Measurements from ENCODE around the gene PTPN2. TPM values are rescaled to one million over a fixed set of nuclear protein-coding genes. Genes with fewer than 3 reads are reported as not detected.
"Not testable (repeated sequence)": the region's sequence is repeated elsewhere in the genome, so short reads cannot be mapped to it uniquely, and the experiment has no call there.

PTPN2 gene
- total and polyA plus RNA-seq, 2 donors (not counting 1 experiment from before 2014, with no cell fraction given), result 41.2 to 75.5 TPM

- POLR2A ChIA-PET; ATAC-seq (ENCODE audit: low read depth): not testable (repeated sequence)
- CTCF ChIA-PET, result interaction anchor here (0.7 to 1.9 kb wide), 2 partner anchors 19 to 98 kb away, joined by 3 to 6 read pairs; no protein-coding TSS in a partner anchor
Observed at GRCh38 chr18:12874992-12875391, 9.0 kb downstream of the PTPN2 start.

DNA sequence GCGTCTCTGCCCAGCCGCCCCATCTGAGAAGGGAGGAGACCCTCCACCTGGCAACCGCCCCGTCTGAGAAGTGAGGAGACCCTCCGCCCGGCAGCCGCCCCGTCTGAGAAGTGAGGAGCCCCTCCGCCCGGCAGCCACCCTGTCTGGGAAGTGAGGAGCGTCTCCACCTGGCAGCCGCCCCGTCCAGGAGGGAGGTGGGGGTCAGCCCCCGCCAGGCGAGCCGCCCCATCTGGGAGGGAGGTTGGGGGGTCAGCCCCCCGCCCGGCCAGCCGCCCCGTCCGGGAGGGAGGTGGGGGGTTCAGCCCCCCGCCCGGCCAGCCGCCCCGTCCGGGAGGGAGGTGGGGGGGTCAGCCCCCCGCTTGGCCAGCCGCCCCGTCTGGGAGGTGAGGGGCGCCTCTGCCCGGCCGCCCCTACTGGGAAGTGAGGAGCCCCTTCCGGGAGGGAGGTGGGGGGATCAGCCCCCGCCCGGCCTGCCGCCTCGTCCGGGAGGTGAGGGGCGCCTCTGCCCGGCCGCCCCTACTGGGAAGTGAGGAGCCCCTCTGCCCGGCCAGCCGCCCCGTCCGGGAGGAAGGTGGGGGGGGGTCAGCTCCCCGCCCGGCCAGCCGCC is 10.0 kb downstream of the PTPN2 start:
- H3K27me3 ChIP-seq (replicated peaks in 1 of 4; ENCODE audit: control extremely low read depth in 1 of 4, control insufficient read depth in 3 of 4, insufficient read depth in 4 of 4, low read length in 3 of 4); H3K27ac ChIP-seq (ENCODE audit: low read length in 2 of 2); CTCF ChIA-PET; POLR2A ChIA-PET; intact Hi-C loops (cut with micrococcal nuclease); H2AFZ ChIP-seq (ENCODE audit: insufficient read depth, low read depth, low read length, poor library complexity, severe bottlenecking); H3K27me3 Mint-ChIP-seq; H3K36me3 ChIP-seq (replicated peaks in 1 of 2; ENCODE audit: control extremely low read depth in 1 of 2, control insufficient read depth in 1 of 2, extremely low read depth in 1 of 2, insufficient read depth in 2 of 2, low read length in 1 of 2); H3K4me3 Mint-ChIP-seq; H3K9me3 ChIP-seq (ENCODE audit: control extremely low read depth in 1 of 3, control insufficient read depth in 2 of 3, insufficient read depth in 1 of 3, low read length in 2 of 3); ATAC-seq (ENCODE audit: low read depth); DNase-seq; H3K9ac ChIP-seq (ENCODE audit: low read length); H3K27ac Mint-ChIP-seq; H3K9me3 Mint-ChIP-seq (ENCODE audit: insufficient read depth); H3K4me2 ChIP-seq (replicated peaks; ENCODE audit: low read depth, low read length, poor library complexity, severe bottlenecking); H3K4me3 ChIP-seq (ENCODE audit: control extremely low read depth in 1 of 5, extremely low read depth in 1 of 5, insufficient read depth in 1 of 5, low read depth in 2 of 5, low read length in 4 of 5): not testable (repeated sequence)
- WGBS (ENCODE audit: insufficient coverage), result 97% methylated on average over 8 of the region's 48 CpGs
- Histone ChIP-seq H4K20me1 (ENCODE audit: control insufficient read depth, insufficient read depth, low read length, poor library complexity, severe bottlenecking) (peaks cover 69% of the 10 kb centered on the region), H3K4me1 (ENCODE audit: control insufficient read depth in 2 of 2, insufficient read depth in 2 of 2, low read length in 2 of 2) (peaks cover 27 to 36% of the 10 kb centered on the region in 2 donors), H3K79me2 (ENCODE audit: control insufficient read depth, insufficient read depth, low read length) (peaks cover 78% of the 10 kb centered on the region)
- H3K4me1 Mint-ChIP-seq, result peaks cover 44% of the 10 kb centered on the region

More at GRCh38 chr18:12874992-12875391, 9.0 kb downstream of the PTPN2 start:
- H3K27ac Mint-ChIP-seq; H3K4me2 ChIP-seq (replicated peaks; ENCODE audit: low read depth, low read length, poor library complexity, severe bottlenecking); H3K27me3 ChIP-seq (replicated peaks in 1 of 4; ENCODE audit: control extremely low read depth in 1 of 4, control insufficient read depth in 3 of 4, insufficient read depth in 4 of 4, low read length in 3 of 4); H3K9ac ChIP-seq (ENCODE audit: low read length); intact Hi-C loops (cut with micrococcal nuclease); DNase-seq; H2AFZ ChIP-seq (ENCODE audit: insufficient read depth, low read depth, low read length, poor library complexity, severe bottlenecking); H3K9me3 ChIP-seq (ENCODE audit: control extremely low read depth in 1 of 3, control insufficient read depth in 2 of 3, insufficient read depth in 1 of 3, low read length in 2 of 3); H3K4me3 ChIP-seq (ENCODE audit: control extremely low read depth in 1 of 5, extremely low read depth in 1 of 5, insufficient read depth in 1 of 5, low read depth in 2 of 5, low read length in 4 of 5); H3K36me3 ChIP-seq (replicated peaks in 1 of 2; ENCODE audit: control extremely low read depth in 1 of 2, control insufficient read depth in 1 of 2, extremely low read depth in 1 of 2, insufficient read depth in 2 of 2, low read length in 1 of 2); H3K4me3 Mint-ChIP-seq; H3K27ac ChIP-seq (ENCODE audit: low read length in 2 of 2); H3K9me3 Mint-ChIP-seq (ENCODE audit: insufficient read depth); H3K27me3 Mint-ChIP-seq: not testable (repeated sequence)
- H3K4me1 ChIP-seq (ENCODE audit: control insufficient read depth in 2 of 2, insufficient read depth in 2 of 2, low read length in 2 of 2), result peaks cover 36 to 45% of the 10 kb centered on the region in 2 donors
- H3K4me1 Mint-ChIP-seq, result peaks cover 50% of the 10 kb centered on the region
- H3K79me2 ChIP-seq (ENCODE audit: control insufficient read depth, insufficient read depth, low read length), result peaks cover 80% of the 10 kb centered on the region
- 100% methylated on average over 1 of the region's 2 CpGs for WGBS (ENCODE audit: insufficient coverage)
- H4K20me1 ChIP-seq (ENCODE audit: control insufficient read depth, insufficient read depth, low read length, poor library complexity, severe bottlenecking), result peaks cover 66% of the 10 kb centered on the region

All from B cell (primary cell).